Fibroblast of the aortic adventitia (primary cell): ENCODE results near the gene FCRLB. TPM values are rescaled to one million over a fixed set of nuclear protein-coding genes. Genes with fewer than 3 reads are reported as not detected.

Source experiments
- DNase-seq: peaks from one replicate; pipeline ENCODE4 v3.0.0-alpha.2; 2010; ENCODE audit warnings: low read depth
- H3K4me3 ChIP-seq: 2 replicates; pipeline ENCODE4 v1.5.1; 2011; ENCODE audit warnings: low read depth, mild to moderate bottlenecking, control low read depth, low read length, moderate library complexity
- total RNA-seq: library from RNA; depleted of rRNA; stranded (reverse); fragments of >200 nt; gene quantifications from 2 replicates; pipeline ENCODE4 v1.2.3, GENCODE V29; 2012; ENCODE audit warnings: low replicate concordance
- TF ChIP-seq, protein P1 (sequence below): IDR thresholded peaks from 2 replicates; pipeline ENCODE4 v1.5.1; 2011; ENCODE audit warnings: mild to moderate bottlenecking, low read length, control low read depth, inconsistent platforms; ENCODE audit not compliant: insufficient read depth

Gene FCRLB
- total RNA-seq, 1 donor, result 3.0 TPM

DNA sequence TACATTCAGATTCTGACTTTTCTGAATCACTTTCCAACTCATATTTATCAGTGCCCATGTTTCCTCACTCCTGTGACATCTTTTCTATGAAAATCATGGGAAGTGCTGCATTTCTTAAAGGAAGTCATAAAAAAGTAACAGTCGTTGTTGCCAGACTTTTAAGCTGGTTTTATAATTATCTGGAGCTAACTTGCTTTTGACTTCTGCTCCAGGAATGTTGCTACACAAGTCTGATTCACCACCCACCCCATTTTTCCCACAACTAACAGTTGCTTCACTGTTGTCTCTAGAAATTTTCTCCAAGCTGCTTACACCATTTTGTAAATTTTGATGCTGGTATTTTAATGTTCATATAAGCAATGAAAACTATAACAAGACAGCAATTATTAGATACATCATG is 12.2 kb downstream of the FCRLB start:
- TF ChIP-seq, protein P1, sequence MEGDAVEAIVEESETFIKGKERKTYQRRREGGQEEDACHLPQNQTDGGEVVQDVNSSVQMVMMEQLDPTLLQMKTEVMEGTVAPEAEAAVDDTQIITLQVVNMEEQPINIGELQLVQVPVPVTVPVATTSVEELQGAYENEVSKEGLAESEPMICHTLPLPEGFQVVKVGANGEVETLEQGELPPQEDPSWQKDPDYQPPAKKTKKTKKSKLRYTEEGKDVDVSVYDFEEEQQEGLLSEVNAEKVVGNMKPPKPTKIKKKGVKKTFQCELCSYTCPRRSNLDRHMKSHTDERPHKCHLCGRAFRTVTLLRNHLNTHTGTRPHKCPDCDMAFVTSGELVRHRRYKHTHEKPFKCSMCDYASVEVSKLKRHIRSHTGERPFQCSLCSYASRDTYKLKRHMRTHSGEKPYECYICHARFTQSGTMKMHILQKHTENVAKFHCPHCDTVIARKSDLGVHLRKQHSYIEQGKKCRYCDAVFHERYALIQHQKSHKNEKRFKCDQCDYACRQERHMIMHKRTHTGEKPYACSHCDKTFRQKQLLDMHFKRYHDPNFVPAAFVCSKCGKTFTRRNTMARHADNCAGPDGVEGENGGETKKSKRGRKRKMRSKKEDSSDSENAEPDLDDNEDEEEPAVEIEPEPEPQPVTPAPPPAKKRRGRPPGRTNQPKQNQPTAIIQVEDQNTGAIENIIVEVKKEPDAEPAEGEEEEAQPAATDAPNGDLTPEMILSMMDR, result no peak
- no peak overlapping the region for H3K4me3 ChIP-seq
- peak; percentile 91 for DNase-seq

DNA sequence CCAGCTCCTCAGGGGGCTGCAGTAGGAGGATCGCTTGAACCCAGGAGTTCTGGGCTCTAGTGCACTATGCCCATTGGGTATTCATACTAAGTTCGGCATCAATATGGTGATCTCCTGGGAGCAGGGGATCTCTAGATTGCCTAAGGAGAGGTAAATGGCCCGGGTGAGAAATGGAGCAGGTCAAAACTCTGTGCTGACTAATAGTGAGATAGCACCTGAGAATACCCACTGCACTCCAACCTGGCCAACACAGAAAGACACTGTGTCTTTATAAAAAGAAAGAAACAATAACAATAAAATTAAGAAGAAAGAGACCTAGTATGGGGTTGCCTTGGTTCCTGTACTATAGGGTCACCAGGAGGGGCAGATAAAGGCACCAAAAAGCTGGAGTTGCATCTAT is 14.5 kb downstream of the FCRLB start:
- no peak for DNase-seq
- H3K4me3 ChIP-seq, result no peak overlapping the region
- TF ChIP-seq, protein P1, result no peak

DNA sequence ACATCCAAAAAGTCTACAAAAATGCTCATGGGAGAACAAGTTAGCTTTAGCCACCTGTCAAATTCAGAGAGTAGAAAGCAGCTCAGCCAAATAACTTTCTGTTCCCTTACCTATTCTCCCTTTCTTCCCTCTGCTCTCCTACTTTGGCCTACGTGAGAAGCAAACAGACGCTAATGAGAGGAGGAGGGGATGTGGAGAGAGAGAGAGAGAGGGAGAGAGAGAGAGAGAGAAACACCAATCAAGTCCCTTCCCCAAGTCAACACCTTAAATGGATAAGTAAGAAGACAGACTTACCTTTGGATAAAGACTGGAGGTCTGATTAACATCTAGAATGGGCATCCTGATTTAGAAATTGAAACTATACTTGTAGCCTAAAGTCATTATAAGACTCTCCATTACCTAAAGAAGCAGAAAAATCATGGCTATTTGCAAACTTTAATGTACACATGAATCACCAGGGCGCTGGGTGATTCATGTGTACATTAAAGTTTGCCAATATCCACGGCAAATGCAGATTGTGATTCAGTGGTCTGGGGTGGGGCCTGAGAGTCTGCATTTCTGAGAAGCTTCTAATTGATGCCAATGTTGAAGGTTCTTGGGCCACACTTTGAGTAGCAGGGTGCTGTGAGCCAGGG is 15.1 kb downstream of the FCRLB start:
- H3K4me3 ChIP-seq, result no peak overlapping the region
- TF ChIP-seq, protein P1, result no peak
- DNase-seq, result peak; percentile 23

DNA sequence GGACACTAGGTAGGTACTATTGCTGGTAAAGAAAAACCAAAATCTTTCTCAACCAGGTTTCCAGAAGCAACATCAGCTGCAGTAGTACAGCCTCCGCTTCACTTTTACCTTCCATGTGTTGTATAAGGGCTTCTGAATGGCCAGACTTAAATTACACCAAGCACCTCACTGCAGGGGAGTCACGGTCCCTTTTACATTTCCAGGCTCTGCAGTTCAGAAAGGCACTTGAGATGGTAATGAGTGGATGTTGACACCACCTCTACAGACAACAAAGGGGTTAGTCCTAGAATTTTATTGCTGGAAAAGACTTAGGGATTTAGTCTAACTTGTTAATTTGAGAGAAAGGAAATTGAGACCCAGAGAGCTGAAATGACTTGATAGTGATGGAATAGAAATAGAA is 16.3 kb downstream of the FCRLB start:
- TF ChIP-seq, protein P1, result no peak
- no peak overlapping the region for H3K4me3 ChIP-seq
- no peak for DNase-seq

DNA sequence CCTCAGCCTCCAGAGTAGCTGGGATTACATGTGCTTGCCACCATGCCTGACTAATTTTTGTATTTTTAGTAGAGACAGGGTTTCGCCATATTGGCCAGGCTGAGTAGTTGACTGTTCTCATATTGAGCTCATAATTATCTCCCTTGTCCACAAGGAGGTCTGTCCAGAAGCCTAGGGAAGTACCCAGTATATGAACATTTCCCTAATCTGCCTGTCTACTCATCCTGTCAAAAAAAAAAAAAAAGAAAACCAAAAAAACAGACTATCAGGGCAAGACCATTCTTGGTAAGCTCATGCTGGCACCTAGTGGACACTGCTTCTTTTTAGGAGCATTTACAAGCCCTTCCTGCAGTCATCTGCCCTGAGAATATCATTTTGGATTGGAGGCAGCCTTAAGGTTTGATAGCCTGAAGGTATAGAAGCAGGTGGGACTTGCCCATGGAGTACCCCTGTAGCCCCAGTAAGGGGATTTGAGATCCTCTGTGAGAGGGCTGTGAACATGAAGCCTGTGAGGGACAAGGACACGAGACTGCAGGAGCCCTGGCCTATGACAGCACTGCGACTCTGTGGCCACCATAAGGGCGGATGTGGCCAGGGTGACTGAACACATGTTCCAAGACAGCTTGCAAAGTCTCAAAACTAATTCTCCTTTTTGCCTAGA is 17.4 kb downstream of the FCRLB start:
- TF ChIP-seq, protein P1, result peak; percentile 68
- H3K4me3 ChIP-seq, result no peak overlapping the region
- peak; percentile 90 for DNase-seq

DNA sequence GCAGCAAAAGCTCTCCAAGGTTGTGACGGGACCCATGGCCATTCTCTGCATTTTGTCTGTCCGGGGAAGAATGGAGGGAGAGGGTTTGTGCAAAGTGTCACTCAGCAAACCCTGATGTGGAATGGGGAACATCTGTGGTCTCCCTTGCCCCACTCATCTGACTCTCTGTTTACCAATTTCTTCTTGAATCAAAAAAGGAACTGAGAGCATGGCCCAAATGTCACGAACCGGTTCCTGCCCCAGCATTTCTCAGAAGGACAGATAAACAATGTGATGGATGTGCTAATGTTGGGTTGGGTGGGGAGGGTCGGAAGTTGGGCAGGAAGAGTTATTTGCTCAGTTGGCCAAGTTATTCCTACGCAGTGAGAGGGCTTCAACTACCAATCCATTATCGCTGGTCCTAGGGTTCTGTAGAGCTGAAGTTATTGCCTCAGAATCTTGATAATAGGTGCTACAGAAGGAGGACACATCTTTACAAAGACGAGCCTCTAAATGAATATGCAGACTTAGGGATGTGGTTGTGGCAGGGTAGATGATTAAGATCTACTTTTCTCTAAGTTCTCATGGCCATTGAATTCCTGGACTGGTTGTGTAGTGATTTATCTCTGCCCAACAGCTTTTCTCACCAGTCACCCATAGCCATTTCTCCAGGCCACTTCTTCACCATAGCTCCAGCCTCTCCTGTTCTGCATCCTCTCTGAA is 18.7 kb downstream of the FCRLB start:
- TF ChIP-seq, protein P1, result no peak
- no peak overlapping the region for H3K4me3 ChIP-seq
- no peak for DNase-seq
